NCI-H187 treated with DMSO at 0.1 percent for 48 hours (cell line): Measurements from ENCODE around the gene CD53.
"Not testable (repeated sequence)": the region's sequence is repeated elsewhere in the genome, so short reads cannot be mapped to it uniquely, and the experiment has no call there.

Source experiments
- DNase-seq: peaks from one replicate; lab custom pipeline; 2025; lab: John Stamatoyannopoulos, UW

CD53 gene

GRCh38 chr1:110872745-110873720, at the start of gene CD53:
CD53 (plus strand) TSS chr1:110873148; CDS start chr1:110891409, 18,261 bp downstream.
- no peak for DNase-seq

- no peak for DNase-seq
Measured at GRCh38 chr1:110824192-110824591, 48.8 kb upstream of the CD53 start.

GRCh38 chr1:110829955-110830553, 42.9 kb upstream of the CD53 start:
- peak; percentile 11 for DNase-seq

GRCh38 chr1:110833779-110834178, 39.2 kb upstream of the CD53 start:
- not testable (repeated sequence) for DNase-seq

- no peak for DNase-seq
Measured at GRCh38 chr1:110846861-110847260, 26.1 kb upstream of the CD53 start.

- no peak for DNase-seq
Measured at GRCh38 chr1:110850145-110850544, 22.8 kb upstream of the CD53 start.

- DNase-seq, result no peak
Measured at GRCh38 chr1:110850627-110851026, 22.3 kb upstream of the CD53 start.

GRCh38 chr1:110853135-110853534, 19.8 kb upstream of the CD53 start:
- no peak for DNase-seq

GRCh38 chr1:110856410-110856809, 16.5 kb upstream of the CD53 start:
- DNase-seq, result no peak

GRCh38 chr1:110857964-110858948, 14.7 kb upstream of the CD53 start:
- DNase-seq, result no peak

- DNase-seq, result no peak
Measured at GRCh38 chr1:110859062-110859461, 13.9 kb upstream of the CD53 start.

GRCh38 chr1:110860174-110860573, 12.8 kb upstream of the CD53 start:
- no peak for DNase-seq

GRCh38 chr1:110860620-110861019, 12.3 kb upstream of the CD53 start:
- not testable (repeated sequence) for DNase-seq

GRCh38 chr1:110861942-110862341, 11.0 kb upstream of the CD53 start:
- not testable (repeated sequence) for DNase-seq

- no peak for DNase-seq
Measured at GRCh38 chr1:110864287-110864686, 8.7 kb upstream of the CD53 start.

GRCh38 chr1:110870721-110871388, 2.1 kb upstream of the CD53 start:
- no peak for DNase-seq

GRCh38 chr1:110872366-110872744, 593 bp upstream of the CD53 start:
- no peak for DNase-seq

- no peak for DNase-seq
Measured at GRCh38 chr1:110873856-110874255, 908 bp downstream of the CD53 start.

- no peak for DNase-seq
Measured at GRCh38 chr1:110874324-110875215, 1.6 kb downstream of the CD53 start.

- no peak for DNase-seq
Measured at GRCh38 chr1:110875216-110875731, 2.3 kb downstream of the CD53 start.
